Sigmoid colon (tissue), 7 donors: ENCODE results near the gene KLK10. TPM values are rescaled to one million over a fixed set of nuclear protein-coding genes. Genes with fewer than 3 reads are reported as not detected.
A peak's percentile ranks its signal among the peaks of the same experiment; 100 is the strongest.

Source experiments
- DNase-seq: peaks from one replicate; pipeline ENCODE4 v3.0.0-alpha.2; 2019
- H3K27ac ChIP-seq, 4 donors: fragments of 200-600 bp; sonication (generic); one replicate each; pipeline ENCODE4 v1.5.1; 2016 to 2019; ENCODE audit warnings: mild to moderate bottlenecking in 1 of 4
- H3K27me3 ChIP-seq, 3 donors: fragments of 200-600 bp; sonication (generic); one replicate each; pipeline ENCODE4 v1.5.1; 2019; ENCODE audit warnings: mild to moderate bottlenecking in 1 of 3
- H3K36me3 ChIP-seq, 4 donors: fragments of 200-600 bp; sonication (generic); one replicate each; pipeline ENCODE4 v1.5.1; 2016 to 2019
- H3K4me1 ChIP-seq, 4 donors: fragments of 200-600 bp; sonication (generic); one replicate each; pipeline ENCODE4 v1.5.1; 2017 to 2019
- H3K4me3 ChIP-seq, 4 donors: fragments of 200-600 bp; sonication (generic); one replicate each; pipeline ENCODE4 v1.5.1; 2017 to 2019; ENCODE audit warnings: mild to moderate bottlenecking in 2 of 4, moderate library complexity in 1 of 4
- H3K9me3 ChIP-seq, 4 donors: fragments of 200-600 bp in 3 of 4; sonication (generic) in 3 of 4; one replicate each; pipeline versions ENCODE4 v1.5.1 to v1.6.1; 2013 to 2019
- CTCF ChIP-seq, 4 experiments: fragments of 450-650 bp in 3 of 4; fragments of 200-600 bp in 1 of 4; IDR thresholded peaks; one replicate each; pipeline ENCODE4 v1.5.1; 2016 to 2019; ENCODE audit warnings: antibody characterized with exemption in 4 of 4, mild to moderate bottlenecking in 3 of 4, moderate library complexity in 2 of 4
- EP300 ChIP-seq, 4 donors: sonication (generic); formaldehyde crosslinking; IDR thresholded peaks; one replicate each; pipeline ENCODE4 v1.6.1; 2017; ENCODE audit warnings: antibody characterized with exemption in 4 of 4
- POLR2A ChIP-seq, 2 donors: fragments of 450-650 bp; IDR thresholded peaks; one replicate each; pipeline ENCODE4 v1.6.1; 2016; ENCODE audit warnings: antibody characterized with exemption in 2 of 2, mild to moderate bottlenecking in 2 of 2, moderate library complexity in 2 of 2
- POLR2AphosphoS5 ChIP-seq, 4 donors: sonication (generic); formaldehyde crosslinking; IDR thresholded peaks; one replicate each; pipeline ENCODE4 v1.6.1; 2017; ENCODE audit warnings: antibody characterized with exemption in 4 of 4
- WGBS, 2 donors: extraction: QIAGEN DNeasy Blood & Tissue Kit; methylation state at CpG; one replicate each; pipeline ENCODE4 v1.1.7; 2013; 5-methylcytosine and 5-hydroxymethylcytosine counted together
- intact Hi-C: fragments of 100-400 bp; cut with DNase I; formaldehyde crosslinking; loops from one replicate; pipeline ENCODE4 v1.15.1; 2023
- polyA plus RNA-seq, 3 donors: library from polyadenylated mRNA; stranded (reverse); fragments of 200-250 nt; gene quantifications; one replicate each; pipeline ENCODE4 v1.2.3, GENCODE V29; 2013
- total RNA-seq, 4 donors: library from RNA; depleted of rRNA; stranded (reverse); fragments of >200 nt; gene quantifications; one replicate each; pipeline ENCODE4 v1.1.0, GENCODE V29; 2016
- donor health status: healthy with polysubstance abuse.
- donor health status: Bipolar disorder and iron deficiency.
- donor health status: healthy.

Gene KLK10
- total and polyA plus RNA-seq, 7 donors = 0.60 to 2.5 (median 0.69) TPM; not detected in 2

DNA sequence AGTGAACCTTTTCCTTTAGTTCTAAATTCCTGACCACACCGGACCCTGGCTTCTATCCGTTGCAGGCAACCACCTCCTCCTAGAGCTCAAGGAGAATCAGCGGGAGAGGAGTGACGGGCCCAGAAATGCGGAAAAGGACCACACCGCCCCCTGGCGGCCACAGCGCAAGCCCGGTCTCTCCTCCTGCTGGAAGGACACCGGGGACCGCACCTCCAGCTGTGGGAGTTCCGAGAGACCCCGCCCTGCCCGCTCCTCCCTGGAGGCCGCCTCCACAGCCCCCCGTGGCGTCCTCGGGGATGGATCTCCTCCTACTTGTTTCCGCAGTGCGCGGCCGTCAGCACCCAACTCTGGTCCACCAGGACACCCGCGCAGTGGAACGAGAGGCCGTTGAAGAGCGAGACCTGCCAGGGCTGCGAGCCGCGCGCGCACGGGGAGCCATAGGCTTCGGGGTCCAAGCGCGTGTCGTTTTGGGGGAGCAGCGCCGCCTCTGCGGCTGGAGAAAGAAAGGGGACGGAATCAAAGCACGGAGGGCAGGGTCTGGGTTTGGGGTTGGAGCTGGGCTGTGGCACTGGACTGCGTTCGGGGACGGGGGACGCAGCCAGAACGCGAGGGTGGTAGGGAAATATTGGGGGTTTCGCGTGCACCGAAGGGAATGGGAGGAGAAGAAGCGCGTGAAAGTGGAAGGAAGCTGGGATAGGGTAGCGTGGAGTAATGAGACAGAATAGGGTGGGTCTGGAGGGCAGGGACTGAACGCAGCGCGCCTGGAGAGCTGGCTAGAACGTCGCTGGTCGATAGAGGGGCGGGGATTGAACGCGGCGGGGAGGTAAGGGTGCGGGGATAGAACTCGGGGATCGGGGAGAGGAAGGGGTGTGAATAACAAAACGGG is 2.5 kb downstream of the KLK10 start:
- intact Hi-C loops = no loop called here
- peaks cover 0 to 26% (median 18%) of the 10 kb centered on the region in 4 donors for H3K4me1 ChIP-seq
- WGBS, 2 donors = 3 to 7% methylated on average over 68 of the region's 68 CpGs
- no peaks in the 10 kb centered on the region for H3K36me3 ChIP-seq
- no peak for DNase-seq
- H3K4me3 ChIP-seq = peak overlapping the region in 3 of 4 donors; percentile 1 to 27 (median 8)
- H3K27ac ChIP-seq = peak overlapping the region in 1 of 4 donors; percentile 18
- H3K27me3 ChIP-seq = peaks cover 18 to 88% (median 57%) of the 10 kb centered on the region in 3 donors
- H3K9me3 ChIP-seq = no peaks in the 10 kb centered on the region
- TF ChIP-seq CTCF (IDR thresholded peaks at IDR 0.05) (peak in 2 of 4 experiments; percentile 27 to 60), EP300 (IDR thresholded peaks at IDR 0.05) (no peak), POLR2A (IDR thresholded peaks at IDR 0.05) (no peak), POLR2AphosphoS5 (IDR thresholded peaks at IDR 0.05) (no peak)

DNA sequence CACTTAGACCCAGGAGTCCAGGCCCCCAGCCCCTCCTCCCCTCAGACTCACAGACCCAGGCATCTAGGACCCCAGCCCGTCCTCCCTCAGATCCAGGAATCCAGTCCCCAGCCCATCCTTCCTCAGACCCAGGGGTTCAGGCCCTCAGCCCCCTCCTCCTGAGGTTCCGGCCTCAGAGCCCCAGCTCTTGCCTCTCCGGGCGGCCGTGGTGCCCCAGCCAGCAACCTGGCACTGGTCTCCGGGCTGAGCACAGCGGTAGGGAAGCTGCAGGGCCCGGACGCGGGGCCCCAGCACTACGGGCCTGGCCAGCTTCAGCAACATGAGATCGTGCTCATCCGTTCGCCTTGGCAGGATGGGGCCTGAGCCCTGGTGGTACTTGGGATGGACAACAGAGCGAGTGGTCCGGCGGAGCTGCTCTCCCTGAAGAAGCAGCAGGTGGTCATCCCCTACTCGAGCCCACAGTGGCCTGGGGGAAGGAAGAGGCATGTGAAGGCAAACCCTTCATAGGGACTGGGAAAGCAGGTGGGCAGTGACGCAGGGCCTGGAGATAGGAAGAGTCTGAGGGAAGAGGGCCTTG is 3.7 kb downstream of the KLK10 start:
- Histone ChIP-seq H3K27me3 (peaks cover 18 to 88% (median 57%) of the 10 kb centered on the region in 3 donors), H3K36me3 (no peaks in the 10 kb centered on the region), H3K27ac (no peak overlapping the region), H3K4me1 (peaks cover 0 to 26% (median 18%) of the 10 kb centered on the region in 4 donors), H3K4me3 (no peak overlapping the region), H3K9me3 (no peaks in the 10 kb centered on the region)
- DNase-seq = no peak
- TF ChIP-seq EP300 (IDR thresholded peaks at IDR 0.05) (no peak), CTCF (IDR thresholded peaks at IDR 0.05) (no peak), POLR2A (IDR thresholded peaks at IDR 0.05) (no peak), POLR2AphosphoS5 (IDR thresholded peaks at IDR 0.05) (no peak)
- intact Hi-C loops = no loop called here
- WGBS, 2 donors = 85 to 88% methylated on average over 19 of the region's 19 CpGs

DNA sequence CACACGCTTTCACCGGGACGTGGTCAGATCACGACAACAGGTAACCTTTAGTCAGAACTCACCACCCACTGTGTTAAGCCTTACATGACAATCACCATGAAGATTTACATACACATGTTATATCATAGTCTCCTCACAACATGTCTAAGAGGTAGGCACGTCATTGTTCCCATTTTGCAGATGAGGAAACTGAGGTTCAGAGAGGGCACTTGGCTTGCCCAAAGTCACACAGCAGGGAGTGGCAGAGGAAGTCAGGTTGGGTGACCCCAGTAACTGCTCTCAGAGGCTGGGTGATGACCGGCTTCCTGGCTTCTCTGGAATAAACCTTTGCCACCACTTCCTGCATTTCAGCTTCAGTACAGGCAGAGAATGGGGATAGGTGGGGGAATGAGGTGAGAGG is 5.3 kb downstream of the KLK10 start:
- H3K27ac ChIP-seq = no peak overlapping the region
- intact Hi-C loops = no loop called here
- no peak overlapping the region for H3K4me3 ChIP-seq
- no peaks in the 10 kb centered on the region for H3K36me3 ChIP-seq
- H3K27me3 ChIP-seq = peaks cover 17 to 87% (median 63%) of the 10 kb centered on the region in 3 donors
- DNase-seq = no peak
- H3K9me3 ChIP-seq = no peaks in the 10 kb centered on the region
- no peak for TF ChIP-seq EP300 (IDR thresholded peaks at IDR 0.05)
- TF ChIP-seq CTCF (IDR thresholded peaks at IDR 0.05) = no peak
- TF ChIP-seq POLR2AphosphoS5 (IDR thresholded peaks at IDR 0.05) = no peak
- no peak for TF ChIP-seq POLR2A (IDR thresholded peaks at IDR 0.05)
- peaks cover 0 to 20% (median 17%) of the 10 kb centered on the region in 4 donors for H3K4me1 ChIP-seq
- 82 to 88% methylated on average over 6 of the region's 6 CpGs for WGBS, 2 donors

DNA sequence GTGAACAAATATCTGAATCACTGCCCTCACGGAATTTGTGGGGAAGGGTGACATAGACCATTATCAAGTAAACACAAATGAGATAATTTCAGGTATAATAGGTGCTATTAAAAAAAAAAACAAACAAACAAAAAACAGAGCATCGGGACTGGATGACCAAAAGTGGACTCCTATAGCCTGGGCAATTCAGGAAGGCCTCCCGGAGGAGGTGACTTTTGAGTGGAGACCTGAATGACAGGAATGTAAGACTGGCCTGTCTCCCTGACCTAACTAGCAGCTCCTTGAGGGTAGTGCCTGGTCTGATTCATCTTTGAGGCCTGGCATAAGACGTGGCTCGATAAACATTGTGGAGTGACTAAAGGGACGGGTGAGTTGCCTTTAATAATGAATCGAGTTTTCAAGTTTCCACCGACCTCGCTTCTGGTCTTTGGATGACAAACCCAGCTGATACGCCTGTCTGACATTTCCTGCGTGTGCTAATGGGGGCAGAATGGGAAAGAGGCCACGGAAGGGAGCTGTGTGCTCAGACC is 6.8 kb downstream of the KLK10 start:
- Histone ChIP-seq H3K9me3 (no peaks in the 10 kb centered on the region), H3K27ac (no peak overlapping the region), H3K36me3 (no peaks in the 10 kb centered on the region), H3K4me3 (no peak overlapping the region), H3K4me1 (peaks cover 0 to 8% (median 8%) of the 10 kb centered on the region in 4 donors), H3K27me3 (peaks cover 10 to 79% (median 50%) of the 10 kb centered on the region in 3 donors)
- WGBS, 2 donors = 63 to 73% methylated on average over 12 of the region's 12 CpGs
- TF ChIP-seq POLR2AphosphoS5 (IDR thresholded peaks at IDR 0.05) = no peak
- no peak for TF ChIP-seq POLR2A (IDR thresholded peaks at IDR 0.05)
- TF ChIP-seq EP300 (IDR thresholded peaks at IDR 0.05) = no peak
- TF ChIP-seq CTCF (IDR thresholded peaks at IDR 0.05) = no peak
- intact Hi-C loops = no loop called here
- DNase-seq = no peak
